ENCODE data around the gene ZNF488.

The ZNF488 gene

GRCh38 chr10:47381427-47382379, 2.4 kb downstream of the ZNF488 start:
- no peak for DNase-seq (ENCODE audit: low spot score)

- DNase-seq (ENCODE audit: low spot score) = no peak
Observed at GRCh38 chr10:47381103-47381395, 3.0 kb downstream of the ZNF488 start.

DNA sequence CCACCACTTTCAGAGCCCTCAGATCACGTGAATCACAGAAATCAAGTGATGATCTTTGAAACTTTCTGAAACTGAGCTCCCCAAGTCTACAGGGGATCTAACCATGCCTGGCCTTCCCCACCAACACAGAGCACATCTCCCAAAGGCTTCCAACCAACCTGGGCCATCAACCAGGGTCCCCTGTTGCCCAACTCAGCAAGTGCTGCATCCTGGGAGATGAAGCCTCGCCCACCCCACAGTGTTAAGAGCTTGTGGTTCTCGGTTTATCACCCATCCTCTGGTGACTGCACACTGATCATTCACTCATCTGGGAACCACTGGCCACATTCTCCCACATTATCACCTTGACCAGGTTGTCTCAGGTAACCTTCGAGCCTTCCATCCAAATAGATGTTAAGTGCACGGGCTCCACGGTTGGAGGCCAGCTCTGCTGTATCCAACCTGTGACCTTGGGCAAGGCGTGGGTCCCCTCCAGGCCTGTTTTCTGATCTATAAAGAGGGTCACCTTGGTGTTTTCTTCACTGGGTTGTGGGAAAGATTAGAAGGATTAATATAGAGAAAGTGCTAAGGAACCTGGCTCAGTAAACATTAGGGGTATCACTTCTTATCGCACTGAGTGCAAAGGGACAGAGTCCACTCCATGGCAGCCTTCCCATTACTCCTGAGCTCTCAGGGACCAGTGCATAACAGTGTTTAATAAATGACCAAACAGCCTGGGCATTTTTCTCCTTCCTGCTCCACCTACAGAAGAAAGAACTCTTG, 3.6 kb downstream of the ZNF488 start:
- DNase-seq (ENCODE audit: low spot score) = no peak

DNA sequence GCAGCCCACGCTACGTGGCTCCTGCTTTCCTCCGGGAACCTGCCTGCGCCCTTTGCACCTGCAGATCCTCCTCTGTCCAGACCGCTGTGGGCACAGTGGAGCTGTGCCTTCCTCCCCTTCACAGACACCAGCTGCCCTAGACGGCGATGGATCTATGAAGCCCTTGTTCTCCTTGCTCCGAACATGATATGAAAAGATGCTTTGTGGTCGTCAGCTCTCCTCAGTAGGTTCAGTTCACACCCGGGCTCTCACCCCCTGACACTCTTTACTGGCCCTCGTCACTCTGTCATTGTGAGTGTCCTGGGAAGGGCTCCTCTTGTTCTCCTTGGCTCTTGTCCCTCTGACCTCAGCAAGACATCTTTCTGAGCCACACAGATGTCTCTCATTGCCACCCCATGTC, 4.2 kb downstream of the ZNF488 start:
- no peak for DNase-seq (ENCODE audit: low spot score)

- DNase-seq (ENCODE audit: low spot score) = no peak
Observed at GRCh38 chr10:47379445-47379785, 4.7 kb downstream of the ZNF488 start.

DNA sequence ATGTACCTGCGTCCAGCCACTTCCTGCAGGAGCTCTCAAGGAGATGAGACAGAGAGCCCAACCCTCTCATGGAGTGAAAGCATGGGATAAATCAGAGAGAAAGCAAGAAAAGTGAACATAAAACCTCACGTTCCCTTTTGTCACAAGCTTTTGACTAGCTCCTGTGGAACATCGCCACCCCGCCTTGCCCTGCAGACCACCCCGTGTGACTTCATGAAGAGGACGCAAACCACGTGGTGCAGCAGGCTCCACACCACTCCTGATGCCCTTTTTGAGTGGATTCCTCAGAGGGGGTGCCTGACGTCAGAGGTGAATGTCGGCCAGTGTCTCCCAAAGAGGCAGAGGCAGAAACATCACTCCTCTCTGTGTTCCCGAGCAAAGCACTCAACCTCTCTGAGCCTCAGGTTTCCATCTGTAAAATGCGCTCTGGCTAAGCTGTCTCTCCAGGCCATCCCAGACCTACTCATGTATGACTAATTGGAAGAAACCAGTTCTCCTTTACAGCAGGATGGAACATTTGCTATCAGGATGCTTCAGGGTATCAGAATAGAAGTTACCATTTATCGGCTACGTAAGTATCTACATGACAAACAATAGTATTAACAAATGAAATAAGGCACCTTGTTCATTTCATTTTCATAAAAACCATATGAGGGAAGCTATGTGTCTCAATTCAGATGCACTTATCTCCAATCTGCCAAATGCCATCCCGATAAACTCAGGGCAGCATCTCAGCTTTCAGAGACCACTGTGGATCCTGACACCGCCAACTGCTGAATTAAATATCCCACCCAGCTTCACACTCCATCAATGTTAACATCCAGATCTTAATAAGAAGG, 5.3 kb downstream of the ZNF488 start:
- DNase-seq (ENCODE audit: low spot score) = no peak

DNA sequence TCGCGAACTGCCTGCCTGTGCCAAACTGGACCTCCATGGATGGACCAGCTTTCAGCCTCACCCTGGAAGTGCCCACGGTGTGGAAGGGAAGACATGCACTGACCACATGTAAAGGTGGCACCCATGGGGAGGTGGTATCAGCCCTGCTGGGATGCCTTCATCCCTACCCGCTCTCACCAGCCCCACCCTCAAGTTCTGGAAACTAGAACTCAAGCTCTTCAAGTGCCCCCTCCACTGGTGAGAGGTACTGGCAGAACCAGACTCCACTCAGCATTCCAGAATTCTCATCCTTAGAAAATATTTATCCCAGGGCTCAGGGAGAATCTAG, 5.9 kb downstream of the ZNF488 start:
- DNase-seq (ENCODE audit: low spot score) = no peak

DNA sequence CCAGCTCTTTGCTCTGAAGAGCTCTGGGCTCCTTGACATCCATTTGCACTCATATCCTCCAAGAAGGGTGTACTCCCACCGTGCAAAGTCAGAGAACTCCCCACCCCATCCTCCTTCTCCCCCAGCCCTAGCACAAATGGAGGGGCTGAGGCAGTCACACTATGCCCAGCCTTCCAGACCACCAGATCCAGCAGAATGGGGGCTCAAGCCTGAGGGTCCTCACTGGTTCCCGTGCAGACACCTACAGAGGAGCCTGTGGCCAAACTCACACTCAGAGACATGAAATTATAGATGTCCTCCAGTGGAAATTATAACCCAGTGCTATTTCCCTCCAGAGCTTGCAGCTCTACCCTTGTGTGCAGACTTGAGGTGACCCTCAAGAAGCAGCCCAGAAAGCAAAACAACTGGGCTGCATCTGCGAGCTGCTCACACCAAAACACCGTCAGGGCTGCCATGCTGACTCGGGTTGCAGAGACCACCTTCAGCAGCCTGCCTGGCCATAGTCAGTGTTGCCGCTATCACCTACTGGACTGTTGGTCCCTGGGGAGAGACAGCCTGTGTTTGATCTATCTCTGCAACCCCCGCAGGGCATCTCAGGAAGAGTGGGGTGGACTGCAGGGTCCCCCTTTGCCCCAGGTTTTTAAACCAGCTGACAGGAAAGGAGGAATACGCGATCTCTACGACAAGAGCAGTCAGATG, 7.4 kb downstream of the ZNF488 start:
- no peak for DNase-seq (ENCODE audit: low spot score)

DNA sequence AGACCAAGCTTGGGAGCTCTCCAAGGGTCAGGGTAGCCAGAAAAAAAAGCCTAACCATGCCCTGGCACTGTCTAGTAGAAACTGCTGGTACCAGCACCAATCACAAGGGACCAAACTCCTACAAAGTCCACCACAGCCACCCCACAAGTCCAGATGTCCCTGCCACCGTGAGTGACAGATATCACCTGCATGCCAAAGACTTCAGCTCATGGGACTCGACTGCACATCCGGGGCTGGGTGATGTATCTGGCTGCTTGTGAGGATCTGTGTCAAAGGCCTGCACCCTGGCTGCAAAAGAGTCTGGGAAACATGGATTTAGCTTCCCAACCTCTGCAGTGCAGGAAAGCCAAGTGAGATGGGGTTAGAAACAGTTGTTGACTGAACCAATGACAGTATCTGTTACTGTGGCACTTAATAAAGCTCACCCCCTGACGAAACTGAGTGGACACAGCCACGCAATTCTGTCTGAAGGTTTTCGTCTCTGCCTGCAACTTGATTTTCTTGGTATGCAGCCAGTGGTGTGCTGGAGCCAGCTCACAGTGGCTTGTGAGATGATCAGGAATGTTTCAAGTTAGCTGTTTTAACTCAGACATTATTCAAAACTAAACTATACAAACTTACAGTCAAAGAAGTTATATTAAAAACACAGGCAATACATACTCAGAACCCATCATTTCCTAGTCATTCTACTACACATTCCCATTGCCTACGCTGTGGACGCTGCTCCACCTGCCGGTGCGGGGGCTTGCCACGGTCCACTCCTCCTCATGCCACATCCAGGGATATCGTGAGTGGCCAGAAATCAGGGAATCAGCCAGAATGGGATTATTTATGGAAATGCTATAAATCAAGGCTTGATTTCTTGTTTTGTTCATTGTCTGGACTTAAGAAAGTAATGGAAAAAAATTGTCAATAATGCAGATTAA, 9.2 kb downstream of the ZNF488 start:
- no peak for DNase-seq (ENCODE audit: low spot score)

DNA sequence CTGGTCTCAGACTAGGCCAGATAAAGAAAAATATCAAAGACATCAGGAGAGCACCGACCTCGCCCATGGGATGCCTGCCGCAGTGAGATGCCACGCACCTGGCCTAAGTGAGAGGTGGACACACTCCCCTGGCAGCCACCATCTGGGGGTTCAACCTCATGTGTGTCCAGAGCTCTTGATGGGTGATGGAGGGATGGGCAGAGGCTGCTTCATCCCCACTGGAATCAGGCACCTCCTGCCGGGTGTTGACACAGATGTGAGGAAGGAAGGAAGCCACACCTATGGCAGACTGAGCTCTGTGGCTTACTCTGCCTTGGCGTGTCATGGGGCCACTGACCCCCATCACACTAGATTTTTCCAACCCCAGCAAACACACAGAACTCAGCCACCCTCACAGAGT, 11.4 kb downstream of the ZNF488 start:
- no peak for DNase-seq (ENCODE audit: low spot score)

GRCh38 chr10:47371629-47372485, 12.2 kb downstream of the ZNF488 start:
- no peak for DNase-seq (ENCODE audit: low spot score)

- DNase-seq (ENCODE audit: low spot score) = no peak
Observed at GRCh38 chr10:47370878-47371277, 13.2 kb downstream of the ZNF488 start.

DNA sequence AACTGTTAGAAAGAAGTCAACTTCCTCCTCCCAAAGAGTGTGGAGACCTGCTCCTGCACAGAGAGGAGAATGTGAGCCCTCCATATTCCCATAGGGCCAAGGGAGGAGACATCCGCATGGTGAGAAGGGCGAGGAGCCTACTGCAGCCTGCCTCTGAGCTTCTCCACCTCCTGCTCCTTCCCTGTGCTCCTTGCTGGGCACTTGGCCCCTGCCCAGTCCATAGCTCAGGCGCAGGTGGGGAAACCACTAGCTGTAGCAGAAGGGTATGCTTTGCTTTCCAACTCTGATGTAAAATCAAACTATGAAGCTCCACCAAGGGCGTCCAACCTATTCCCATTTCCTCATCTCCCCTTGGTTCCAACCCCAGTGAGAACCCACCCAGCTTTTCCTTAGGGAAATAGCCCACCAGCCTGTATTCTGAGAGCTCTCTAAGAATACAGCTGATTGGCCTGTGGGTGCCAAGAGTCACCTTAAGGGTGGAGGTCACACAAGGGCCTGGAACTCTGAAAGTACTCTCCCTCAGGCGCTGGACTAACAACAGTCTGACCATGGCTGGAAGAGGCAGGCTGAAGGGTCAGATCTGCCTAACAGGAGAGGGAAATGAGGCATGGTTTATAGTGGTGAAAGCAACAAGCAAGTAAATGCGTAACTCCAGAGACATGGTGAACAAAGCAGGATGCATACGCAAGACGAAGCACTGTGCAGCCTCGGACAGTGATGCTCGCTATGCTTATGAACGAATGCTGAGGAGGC, 13.9 kb downstream of the ZNF488 start:
- no peak for DNase-seq (ENCODE audit: low spot score)

- DNase-seq (ENCODE audit: low spot score) = no peak
Observed at GRCh38 chr10:47369251-47369894, 14.7 kb downstream of the ZNF488 start.

- DNase-seq (ENCODE audit: low spot score) = no peak
Observed at GRCh38 chr10:47368431-47369180, 15.5 kb downstream of the ZNF488 start.

DNA sequence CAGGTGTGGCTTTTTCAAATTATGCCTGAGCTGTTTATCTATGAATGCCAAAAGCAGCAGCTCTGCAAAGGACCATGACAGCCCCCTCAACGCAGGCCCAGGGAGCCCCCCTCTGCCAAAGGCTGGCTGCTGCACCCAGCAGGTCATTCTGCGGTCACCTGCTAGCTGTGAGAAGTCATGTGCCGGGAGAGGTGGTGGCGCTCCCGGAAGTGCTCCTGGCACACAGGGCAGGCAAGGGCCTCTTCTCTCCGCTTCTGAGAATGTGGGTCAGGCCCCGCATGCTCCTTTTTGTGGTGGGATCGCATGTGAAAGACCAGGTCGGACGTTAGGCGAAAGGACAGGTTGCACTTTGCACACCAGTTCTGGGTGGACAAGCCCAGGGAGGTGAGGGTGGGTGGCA, 16.4 kb downstream of the ZNF488 start:
- no peak for DNase-seq (ENCODE audit: low spot score)

DNA sequence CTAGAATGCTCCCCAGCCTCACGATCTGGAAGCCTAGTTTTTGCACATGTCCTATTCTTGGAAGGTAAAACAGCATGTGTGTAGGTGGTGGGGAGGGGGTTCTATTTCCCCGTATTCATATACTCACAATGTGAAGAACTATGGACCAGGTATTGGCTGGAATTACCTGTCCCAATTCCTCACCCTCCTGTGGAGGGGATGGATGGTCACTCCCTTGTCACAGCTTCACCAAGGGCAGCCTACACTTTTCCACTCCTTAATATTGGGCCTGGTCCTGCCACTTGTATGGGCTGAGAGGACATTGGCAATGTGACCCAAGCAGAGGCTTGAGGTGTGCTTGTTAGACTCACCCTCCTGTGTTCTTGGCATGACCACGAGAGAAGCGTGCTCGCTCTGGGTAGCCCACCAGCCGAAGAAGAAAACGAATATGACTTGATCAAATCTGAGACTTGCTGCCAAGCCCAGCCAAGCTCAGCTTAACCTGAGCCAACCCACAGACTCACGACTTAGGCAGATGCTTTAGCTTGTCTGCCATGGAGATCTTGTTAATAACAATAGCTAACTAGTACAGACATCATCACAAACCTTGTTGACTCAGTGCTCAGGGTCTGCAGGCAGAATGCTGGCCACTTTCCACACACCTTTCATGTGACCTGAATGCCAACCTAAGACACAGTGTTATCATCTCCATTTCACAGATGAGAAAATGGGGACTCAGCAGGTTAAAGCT, 17.2 kb downstream of the ZNF488 start:
- no peak for DNase-seq (ENCODE audit: low spot score)
